Measurements from ENCODE around the gene KRT6A.

DNA sequence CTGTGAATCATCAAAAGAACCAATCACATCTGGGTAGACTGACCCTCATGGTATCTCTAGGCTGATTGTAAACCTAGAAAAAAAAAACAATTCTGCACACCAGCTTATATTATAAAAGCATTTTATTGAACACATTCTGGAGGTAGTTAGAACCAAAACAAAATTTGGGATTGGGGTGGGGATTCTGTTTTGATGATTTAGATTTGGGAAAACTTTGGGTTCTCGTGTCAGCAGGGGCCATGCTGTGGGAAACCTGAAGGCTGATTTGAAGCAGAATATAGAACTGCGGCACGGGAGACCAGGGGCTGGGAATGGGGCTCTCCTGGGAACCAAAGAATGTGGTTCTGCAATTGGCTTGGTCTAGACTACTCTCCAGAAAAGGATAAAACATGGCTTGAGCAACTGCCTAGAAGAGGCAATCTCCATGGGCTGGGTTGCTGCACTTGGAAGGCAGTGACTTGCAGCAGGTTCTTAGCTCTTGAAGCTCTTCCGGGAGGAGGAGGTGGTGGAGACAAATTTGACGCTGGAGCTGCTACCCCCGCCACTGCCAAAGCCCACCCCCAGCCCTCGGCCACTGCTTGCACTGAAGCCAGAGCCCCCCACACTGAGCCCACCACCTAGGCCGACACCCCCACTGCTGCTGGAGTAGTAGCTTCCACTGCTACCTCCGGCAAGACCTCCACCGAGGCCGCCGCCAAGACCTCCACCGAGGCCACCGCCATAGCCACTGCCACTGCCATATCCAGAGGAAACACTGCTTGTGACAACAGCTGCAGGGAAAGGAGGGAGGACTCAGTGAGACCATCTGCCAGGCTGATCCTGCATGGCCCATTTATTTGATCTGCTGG, 21.6 kb upstream of the KRT6A start:
- TF ChIP-seq ISL1 (CRISPR knock-in tag; IDR thresholded peaks at IDR 0.05), result no peak
- no peak for TF ChIP-seq PPARA (CRISPR knock-in tag; IDR thresholded peaks at IDR 0.05; ENCODE audit: borderline replicate concordance)
- TF ChIP-seq POU6F1 (CRISPR knock-in tag; IDR thresholded peaks at IDR 0.05; ENCODE audit: borderline replicate concordance, low read depth), result no peak
